IMR-90 (cell line): ENCODE measurements around the gene TBC1D22A. TPM values are rescaled to one million over a fixed set of nuclear protein-coding genes. Genes with fewer than 3 reads are reported as not detected.

Source experiments
- ATAC-seq: fragments of 200-7000 bp; cut with Tn5 transposase; 2 replicates; pipeline ENCODE4 v1.9.1; 2020; ENCODE audit warnings: low read depth, mild to moderate bottlenecking, moderate library complexity
- BruUV-seq: library from RNA; stranded (reverse); fragments of 400-500 nt; replicated peaks from 2 replicates; lab custom pipeline; 2021; lab: Mats Ljungman, UMichigan
- CTCF ChIA-PET: fragments of 300-600 bp; formaldehyde crosslinking; extraction: SDS; loops from one replicate; lab custom pipeline; 2021; ENCODE audit warnings: antibody characterized with exemption; lab: Yijun Ruan, JAX
- POLR2A ChIA-PET: fragments of 300-600 bp; sonication (Branson Sonifier 250); formaldehyde crosslinking; loops from one replicate; lab custom pipeline; 2022; ENCODE audit warnings: antibody characterized with exemption; ENCODE audit not compliant: unreplicated experiment; lab: Charles Lee
- DNase-seq: peaks from one replicate; pipeline ENCODE4 v3.0.0; 2013
- H2AFZ ChIP-seq: replicated peaks from 2 replicates; pipeline ENCODE3; 2013; ENCODE audit warnings: low read length, mild to moderate bottlenecking; ENCODE audit not compliant: poor library complexity
- H2AK5ac ChIP-seq: 2 replicates; pipeline ENCODE4 v1.6.1; 2013; ENCODE audit warnings: low read depth, low read length, inconsistent platforms
- H2AK9ac ChIP-seq: replicated peaks from 2 replicates; pipeline ENCODE3; 2013; ENCODE audit warnings: mild to moderate bottlenecking, low read depth, low read length, moderate library complexity; ENCODE audit not compliant: poor library complexity
- H2BK120ac ChIP-seq: 2 replicates; pipeline ENCODE4 v1.6.1; 2013; ENCODE audit warnings: low read depth, low read length, inconsistent platforms
- H2BK15ac ChIP-seq: 3 replicates; pipeline ENCODE4 v1.6.1; 2013; ENCODE audit warnings: low read depth, low read length, inconsistent platforms
- H2BK20ac ChIP-seq: 2 replicates; pipeline ENCODE4 v1.6.1; 2013; ENCODE audit warnings: low read depth, mild to moderate bottlenecking, inconsistent platforms, low read length, moderate library complexity
- H2BK5ac ChIP-seq: 2 replicates; pipeline ENCODE4 v1.6.1; 2013; ENCODE audit warnings: mild to moderate bottlenecking, low read depth, low read length, inconsistent platforms; ENCODE audit not compliant: poor library complexity, severe bottlenecking
- H3K14ac ChIP-seq: replicated peaks from 2 replicates; pipeline ENCODE4 v1.6.1; 2013; ENCODE audit warnings: low read depth, low read length, inconsistent platforms
- H3K18ac ChIP-seq: 2 replicates; pipeline ENCODE4 v1.6.1; 2013; ENCODE audit warnings: low read depth, low read length, control low read depth
- H3K23ac ChIP-seq: 2 replicates; pipeline ENCODE4 v1.6.1; 2013; ENCODE audit warnings: low read depth, low read length, inconsistent platforms
- H3K27ac ChIP-seq: 2 replicates; pipeline ENCODE4 v1.5.1; 2013; ENCODE audit warnings: mild to moderate bottlenecking, control low read depth, low read length; ENCODE audit not compliant: insufficient read depth
- H3K27me3 ChIP-seq: 2 replicates; pipeline ENCODE4 v1.6.1; 2013; ENCODE audit warnings: low read length; ENCODE audit not compliant: control insufficient read depth, insufficient read depth
- H3K36me3 ChIP-seq: 2 replicates; pipeline ENCODE4 v1.6.1; 2013; ENCODE audit warnings: low read length, mixed read lengths; ENCODE audit not compliant: control insufficient read depth, insufficient read depth
- H3K4ac ChIP-seq: 2 replicates; pipeline ENCODE4 v1.6.1; 2013; ENCODE audit warnings: low read depth, low read length, inconsistent platforms
- H3K4me1 ChIP-seq: 2 replicates; pipeline ENCODE4 v1.6.1; 2013; ENCODE audit warnings: low read length, mixed read lengths; ENCODE audit not compliant: control insufficient read depth, insufficient read depth
- H3K4me2 ChIP-seq: 2 replicates; pipeline ENCODE4 v1.6.1; 2013; ENCODE audit warnings: low read depth, mild to moderate bottlenecking, control low read depth, low read length, moderate library complexity
- H3K4me3 ChIP-seq: 2 replicates; pipeline ENCODE4 v1.5.1; 2013; ENCODE audit warnings: low read depth, mild to moderate bottlenecking, control low read depth, low read length, moderate library complexity; ENCODE audit not compliant: insufficient read depth
- H3K56ac ChIP-seq: 2 replicates; pipeline ENCODE4 v1.6.1; 2013; ENCODE audit warnings: low read length, inconsistent platforms; ENCODE audit not compliant: insufficient read depth; ENCODE audit errors: extremely low read depth
- H3K79me1 ChIP-seq, 2 experiments: 2 replicates each; pipeline ENCODE4 v1.6.1; 2013; ENCODE audit warnings: low read length in 2 of 2, inconsistent platforms in 1 of 2, low read depth in 1 of 2
- H3K9ac ChIP-seq: 2 replicates; pipeline ENCODE4 v1.6.1; 2013; ENCODE audit warnings: low read depth, low read length, control low read depth
- H3K9me1 ChIP-seq: 2 replicates; pipeline ENCODE4 v1.6.1; 2013; ENCODE audit warnings: low read length, inconsistent platforms; ENCODE audit not compliant: insufficient read depth
- H3K9me3 ChIP-seq: 2 replicates; pipeline ENCODE4 v1.6.1; 2013; ENCODE audit warnings: low read length; ENCODE audit not compliant: control insufficient read depth, insufficient read depth
- H4K20me1 ChIP-seq: 2 replicates; pipeline ENCODE4 v1.6.1; 2013; ENCODE audit warnings: low read length, inconsistent platforms; ENCODE audit not compliant: insufficient read depth
- H4K5ac ChIP-seq: 2 replicates; pipeline ENCODE4 v1.6.1; 2013; ENCODE audit warnings: mild to moderate bottlenecking, low read depth, low read length, control low read depth
- H4K8ac ChIP-seq, 2 experiments: 2 replicates each; pipeline ENCODE4 v1.6.1; 2013; ENCODE audit warnings: low read depth in 2 of 2, low read length in 2 of 2, control low read depth in 1 of 2, inconsistent platforms in 1 of 2
- H4K91ac ChIP-seq: 2 replicates; pipeline ENCODE4 v1.6.1; 2013; ENCODE audit warnings: low read depth, low read length, inconsistent platforms; ENCODE audit not compliant: insufficient read depth
- BHLHE40 ChIP-seq: fragments of 150-350 bp; IDR thresholded peaks from 2 replicates; pipeline ENCODE4 v1.6.1; 2016; ENCODE audit warnings: mild to moderate bottlenecking, low read depth, low read length
- CEBPB ChIP-seq: IDR thresholded peaks from 2 replicates; pipeline ENCODE4 v1.6.1; 2012; ENCODE audit warnings: low read depth, low read length, improper control_type of control experiment
- CHD1 ChIP-seq: IDR thresholded peaks from 2 replicates; pipeline ENCODE4 v1.6.1; 2012; ENCODE audit warnings: low read depth, low read length, improper control_type of control experiment
- CTCF ChIP-seq: conservative IDR thresholded peaks from 2 replicates; pipeline ENCODE4 v1.5.1; 2012; ENCODE audit warnings: mild to moderate bottlenecking, low read depth, low read length, improper control_type of control experiment
- ELK1 ChIP-seq: fragments of 150-350 bp; IDR thresholded peaks from 2 replicates; pipeline ENCODE4 v1.6.1; 2016; ENCODE audit warnings: low read depth, mild to moderate bottlenecking, low read length, moderate library complexity, borderline replicate concordance
- FOS ChIP-seq: fragments of 150-350 bp; IDR thresholded peaks from 2 replicates; pipeline ENCODE4 v1.6.1; 2016; ENCODE audit warnings: low read depth, low read length
- MAFK ChIP-seq: IDR thresholded peaks from 2 replicates; pipeline ENCODE4 v1.6.1; 2012; ENCODE audit warnings: low read depth, low read length, improper control_type of control experiment
- MAZ ChIP-seq: IDR thresholded peaks from 2 replicates; pipeline ENCODE4 v1.6.1; 2012; ENCODE audit warnings: low read depth, mild to moderate bottlenecking, low read length, improper control_type of control experiment, moderate library complexity, borderline replicate concordance
- MXI1 ChIP-seq: IDR thresholded peaks from 2 replicates; pipeline ENCODE4 v1.6.1; 2012; ENCODE audit warnings: low read depth, mild to moderate bottlenecking, low read length, moderate library complexity, borderline replicate concordance
- NFE2L2 ChIP-seq: fragments of 150-350 bp; IDR thresholded peaks from 2 replicates; pipeline ENCODE4 v1.6.1; 2016; ENCODE audit warnings: low read depth, mild to moderate bottlenecking, low read length
- POLR2A ChIP-seq: IDR thresholded peaks from 2 replicates; pipeline ENCODE4 v1.6.1; 2012; ENCODE audit warnings: mild to moderate bottlenecking, low read depth, low read length
- RAD21 ChIP-seq: IDR thresholded peaks from 2 replicates; pipeline ENCODE4 v1.6.1; 2012; ENCODE audit warnings: low read length, improper control_type of control experiment
- RCOR1 ChIP-seq: IDR thresholded peaks from 2 replicates; pipeline ENCODE4 v1.6.1; 2012; ENCODE audit warnings: mild to moderate bottlenecking, low read length, improper control_type of control experiment; ENCODE audit not compliant: insufficient replicate concordance
- RFX5 ChIP-seq: IDR thresholded peaks from 2 replicates; pipeline ENCODE4 v1.8.0; 2012; ENCODE audit warnings: low read depth, mild to moderate bottlenecking, low read length, moderate library complexity
- SMC3 ChIP-seq: fragments of 150-350 bp; IDR thresholded peaks from 2 replicates; pipeline ENCODE4 v1.6.1; 2016; ENCODE audit warnings: low read depth, mild to moderate bottlenecking, antibody characterized with exemption, low read length, moderate library complexity
- USF2 ChIP-seq: fragments of 150-350 bp; IDR thresholded peaks from 2 replicates; pipeline ENCODE4 v1.6.1; 2017; ENCODE audit warnings: mild to moderate bottlenecking, antibody characterized with exemption, low read length, low read depth
- WGBS, 2 experiments: methylation state at CpG; one replicate each; pipeline versions ENCODE4 v1.1.5 to v1.1.7; 2013; ENCODE audit warnings: missing lambda C conversion rate in 2 of 2; ENCODE audit not compliant: insufficient read length in 1 of 2; ENCODE audit errors: extremely low coverage in 2 of 2; 5-methylcytosine and 5-hydroxymethylcytosine counted together
- dilution Hi-C: fragments of 300-500 bp; cut with HindIII; formaldehyde crosslinking; loops from one replicate; pipeline ENCODE4 v1.14.3; 2018; ENCODE audit warnings: low sequenced_read_pairs; ENCODE audit not compliant: unreplicated experiment
- in situ Hi-C: fragments of 300-500 bp; cut with MboI; formaldehyde crosslinking; loops from 3 replicates; pipeline ENCODE4 v1.14.3; 2019; ENCODE audit warnings: low sequenced_read_pairs, inconsistent platforms, mixed read lengths
- intact Hi-C: fragments of 100-400 bp; cut with micrococcal nuclease; formaldehyde crosslinking; loops from 2 replicates; pipeline ENCODE4 v1.10.0; 2022
- polyA plus RNA-seq, 3 experiments: library from polyadenylated mRNA; depleted of rRNA; stranded (reverse); fragments of >200 nt; gene quantifications; 2 replicates each; pipeline ENCODE4 v1.2.3, GENCODE V29; 2012; ENCODE audit warnings: low replicate concordance in 1 of 3
- total RNA-seq: library from RNA; depleted of rRNA; stranded (reverse); fragments of >200 nt; gene quantifications from 2 replicates; pipeline ENCODE4 v1.2.3, GENCODE V29; 2012

TBC1D22A gene
- total and polyA plus RNA-seq, 2 of the 4 experiments (the other 2 are of a cell fraction): 9.0 to 16.7 TPM

GRCh38 chr22:47010211-47010610 is 247.8 kb downstream of the TBC1D22A start:
- intact Hi-C loops (no loop called here), in situ Hi-C loops (no loop called here), dilution Hi-C loops (no loop called here)
- CTCF ChIA-PET: no interaction called here
- DNase-seq (no peak), ATAC-seq (no peak)
- H3K4me3 ChIP-seq: no peak overlapping the region
- H2AK5ac ChIP-seq: no peak overlapping the region
- no peak overlapping the region for H4K8ac ChIP-seq
- no peak overlapping the region for H3K14ac ChIP-seq
- H3K23ac ChIP-seq: no peak overlapping the region
- BruUV-seq: no TSS peak
- no peak overlapping the region for H2BK15ac ChIP-seq
- no peak overlapping the region for H3K9ac ChIP-seq
- no peak overlapping the region for H2BK5ac ChIP-seq
- whole genome bisulfite sequencing, 2 experiments: 95% methylated on average over 4 of the region's 10 CpGs; no CpG with 5 or more reads in 1 of the 2 experiments
- H3K4me1 ChIP-seq: peaks cover 3% of the 10 kb centered on the region
- no peak overlapping the region for H2AK9ac ChIP-seq
- peaks cover 4% of the 10 kb centered on the region for H3K9me1 ChIP-seq
- H3K27me3 ChIP-seq: no peaks in the 10 kb centered on the region
- no peak overlapping the region for H3K27ac ChIP-seq
- POLR2A ChIA-PET: no interaction called here
- H3K56ac ChIP-seq: no peak overlapping the region
- no peaks in the 10 kb centered on the region for H3K9me3 ChIP-seq
- H3K4ac ChIP-seq: no peak overlapping the region
- no peak for TF ChIP-seq NFE2L2
- no peak for TF ChIP-seq SMC3
- TF ChIP-seq RCOR1: no peak
- no peak for TF ChIP-seq CTCF
- no peak for TF ChIP-seq BHLHE40
- no peak for TF ChIP-seq ELK1
- TF ChIP-seq CHD1: no peak
- TF ChIP-seq MAZ: no peak
- no peak for TF ChIP-seq POLR2A
- no peak for TF ChIP-seq USF2
- TF ChIP-seq RAD21: no peak
- no peak for TF ChIP-seq MAFK
- no peak for TF ChIP-seq MXI1
- no peak for TF ChIP-seq FOS
- no peak for TF ChIP-seq RFX5
- no peak for TF ChIP-seq CEBPB
- peaks cover 27% of the 10 kb centered on the region for H4K20me1 ChIP-seq
- no peak overlapping the region for H3K4me2 ChIP-seq
- H3K79me1 ChIP-seq: peaks cover 14 to 26% of the 10 kb centered on the region in 2 experiments
- H2BK120ac ChIP-seq: no peak overlapping the region
- no peak overlapping the region for H2BK20ac ChIP-seq
- no peak overlapping the region for H3K18ac ChIP-seq
- H4K5ac ChIP-seq: no peak overlapping the region
- peaks cover 8% of the 10 kb centered on the region for H3K36me3 ChIP-seq
- no peak overlapping the region for H2AFZ ChIP-seq
- no peak overlapping the region for H4K91ac ChIP-seq
